Raji (cell line): Measurements from ENCODE around the gene SDK1.

Source experiments
- POLR2A ChIP-seq: IDR thresholded peaks from 2 replicates; pipeline ENCODE4 v1.6.1; 2011; ENCODE audit warnings: low read depth, low read length, control low read depth; ENCODE audit not compliant: insufficient read depth

SDK1 gene

GRCh38 chr7:4288791-4289394 is 987.8 kb downstream of the SDK1 start:
- no peak for TF ChIP-seq POLR2A

- no peak for TF ChIP-seq POLR2A
These were observed 996.3 kb downstream of the SDK1 start for GRCh38 chr7:4297165-4297917.

GRCh38 chr7:4297918-4298219 is 996.8 kb downstream of the SDK1 start:
- TF ChIP-seq POLR2A: no peak

- no peak for TF ChIP-seq POLR2A
These were observed 998.4 kb downstream of the SDK1 start for GRCh38 chr7:4299431-4299830.

GRCh38 chr7:4302203-4302905 is 1001.3 kb downstream of the SDK1 start:
- TF ChIP-seq POLR2A: no peak

DNA sequence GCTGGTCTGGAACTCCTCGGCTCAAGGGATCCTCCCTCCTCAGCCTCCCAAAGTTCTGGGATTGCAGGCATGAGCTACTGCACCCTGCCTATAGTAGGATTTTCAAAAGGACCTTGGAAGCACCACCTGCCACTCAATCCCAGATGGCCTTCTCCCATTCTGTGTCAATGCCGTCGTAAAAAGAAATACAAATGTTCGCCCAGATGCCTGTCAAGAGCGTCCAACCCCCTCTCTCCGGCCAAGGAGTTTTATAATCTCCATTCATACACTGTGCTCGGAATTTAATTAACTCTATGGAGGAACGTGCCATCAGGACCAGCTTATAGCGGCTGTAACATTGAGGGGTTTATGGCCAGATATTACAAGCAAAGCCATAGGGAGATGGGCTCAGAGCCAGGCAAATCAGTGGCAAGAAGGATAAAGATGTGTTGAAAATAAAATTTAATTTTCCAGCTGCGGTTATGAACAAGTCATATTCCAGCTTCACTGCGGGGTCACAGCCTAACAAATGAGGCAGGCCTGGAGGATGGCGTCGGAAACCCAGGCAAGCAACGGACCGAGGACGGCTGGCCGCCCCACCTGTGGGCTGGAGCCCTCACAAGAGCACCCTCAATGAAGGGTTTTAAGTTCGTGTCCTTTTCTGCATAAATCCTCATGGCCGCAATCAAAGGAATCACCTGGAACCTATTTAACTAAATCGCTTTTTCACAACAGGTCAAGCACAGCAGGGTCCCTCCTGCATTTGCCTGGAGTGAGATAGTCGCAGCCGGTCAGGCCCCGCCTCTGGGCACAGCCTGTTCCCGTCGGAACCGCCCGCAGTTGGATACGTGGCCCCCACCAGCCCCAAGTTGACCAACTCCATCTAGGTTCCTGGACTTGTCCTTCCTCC is 1006.5 kb downstream of the SDK1 start:
- no peak for TF ChIP-seq POLR2A

DNA sequence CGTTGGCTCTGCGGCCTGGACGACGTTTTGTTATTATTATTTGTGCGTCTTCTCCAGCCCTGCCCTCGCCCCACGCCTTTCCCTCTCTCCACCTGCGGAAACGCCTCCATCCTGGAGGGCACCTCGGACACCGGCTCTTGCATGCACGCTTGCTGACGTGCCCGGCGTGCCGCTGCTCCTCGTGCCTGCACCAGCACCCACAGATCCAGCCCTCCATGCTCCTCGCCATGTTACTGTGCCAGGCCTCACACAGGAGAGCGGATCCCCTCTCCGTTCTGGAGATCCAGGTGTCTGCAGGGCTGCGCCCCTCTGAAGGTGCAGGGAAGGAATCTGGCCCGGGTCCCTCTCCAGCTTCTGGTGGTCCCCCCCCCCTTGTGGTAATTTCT is 1007.1 kb downstream of the SDK1 start:
- TF ChIP-seq POLR2A: no peak
